Measurements from ENCODE around the gene ARFIP2.

The ARFIP2 gene

DNA sequence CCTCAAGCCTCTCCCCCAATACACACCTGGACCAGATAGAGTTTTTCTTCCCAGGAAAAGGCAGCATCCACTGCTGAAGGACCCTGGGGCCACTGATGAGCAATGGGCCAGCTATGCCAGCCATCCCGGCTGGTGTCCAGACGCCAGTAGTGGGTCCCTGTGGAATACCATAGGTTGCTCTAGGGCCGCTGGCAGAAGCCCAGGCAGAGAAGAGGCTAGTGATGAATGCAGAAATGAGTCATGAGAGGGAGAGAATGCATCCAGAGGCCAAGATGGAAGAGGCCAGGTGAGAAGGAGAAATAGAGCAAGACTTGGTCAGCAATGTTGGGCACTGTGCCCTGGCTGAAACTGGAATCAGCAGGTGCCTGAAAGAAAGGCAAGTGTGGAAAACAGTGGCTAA lies 49.3 kb downstream of the ARFIP2 start:
- Histone ChIP-seq H3K79me2 (ENCODE audit: low read length) (no peaks in the 10 kb centered on the region), H3K9me3 (replicated peaks; ENCODE audit: insufficient read depth, low read length) (no peaks in the 10 kb centered on the region), H4K20me1 (ENCODE audit: insufficient read depth, low read length) (no peaks in the 10 kb centered on the region), H3K27me3 (replicated peaks; ENCODE audit: insufficient read depth, low read length) (no peaks in the 10 kb centered on the region), H3K27ac (ENCODE audit: low read length) (no peak overlapping the region), H3K4me2 (ENCODE audit: low read depth, low read length) (no peak overlapping the region), H3K4me3 (ENCODE audit: low read length) (no peak overlapping the region), H3K9me2 (replicated peaks; ENCODE audit: insufficient read depth, low read length) (no peaks in the 10 kb centered on the region), H3K36me3 (replicated peaks; ENCODE audit: insufficient read depth, low read length) (no peaks in the 10 kb centered on the region), H3F3A (ENCODE audit: insufficient read depth, low read length) (no peaks in the 10 kb centered on the region), H3K9ac (ENCODE audit: low read length) (no peak overlapping the region), H2AFZ (ENCODE audit: low read length) (no peak overlapping the region), H3K4me1 (ENCODE audit: low read length) (no peaks in the 10 kb centered on the region)
- no peak for DNase-seq
- TF ChIP-seq, protein P1, sequence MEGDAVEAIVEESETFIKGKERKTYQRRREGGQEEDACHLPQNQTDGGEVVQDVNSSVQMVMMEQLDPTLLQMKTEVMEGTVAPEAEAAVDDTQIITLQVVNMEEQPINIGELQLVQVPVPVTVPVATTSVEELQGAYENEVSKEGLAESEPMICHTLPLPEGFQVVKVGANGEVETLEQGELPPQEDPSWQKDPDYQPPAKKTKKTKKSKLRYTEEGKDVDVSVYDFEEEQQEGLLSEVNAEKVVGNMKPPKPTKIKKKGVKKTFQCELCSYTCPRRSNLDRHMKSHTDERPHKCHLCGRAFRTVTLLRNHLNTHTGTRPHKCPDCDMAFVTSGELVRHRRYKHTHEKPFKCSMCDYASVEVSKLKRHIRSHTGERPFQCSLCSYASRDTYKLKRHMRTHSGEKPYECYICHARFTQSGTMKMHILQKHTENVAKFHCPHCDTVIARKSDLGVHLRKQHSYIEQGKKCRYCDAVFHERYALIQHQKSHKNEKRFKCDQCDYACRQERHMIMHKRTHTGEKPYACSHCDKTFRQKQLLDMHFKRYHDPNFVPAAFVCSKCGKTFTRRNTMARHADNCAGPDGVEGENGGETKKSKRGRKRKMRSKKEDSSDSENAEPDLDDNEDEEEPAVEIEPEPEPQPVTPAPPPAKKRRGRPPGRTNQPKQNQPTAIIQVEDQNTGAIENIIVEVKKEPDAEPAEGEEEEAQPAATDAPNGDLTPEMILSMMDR (IDR thresholded peaks at IDR 0.05; ENCODE audit: low read length) = no peak
- TF ChIP-seq EZH2phosphoT487 (IDR thresholded peaks at IDR 0.05; ENCODE audit: low read length) = no peak
- TF ChIP-seq EZH2 (optimal IDR thresholded peaks at IDR 0.05; ENCODE audit: low read depth, low read length) = no peak

DNA sequence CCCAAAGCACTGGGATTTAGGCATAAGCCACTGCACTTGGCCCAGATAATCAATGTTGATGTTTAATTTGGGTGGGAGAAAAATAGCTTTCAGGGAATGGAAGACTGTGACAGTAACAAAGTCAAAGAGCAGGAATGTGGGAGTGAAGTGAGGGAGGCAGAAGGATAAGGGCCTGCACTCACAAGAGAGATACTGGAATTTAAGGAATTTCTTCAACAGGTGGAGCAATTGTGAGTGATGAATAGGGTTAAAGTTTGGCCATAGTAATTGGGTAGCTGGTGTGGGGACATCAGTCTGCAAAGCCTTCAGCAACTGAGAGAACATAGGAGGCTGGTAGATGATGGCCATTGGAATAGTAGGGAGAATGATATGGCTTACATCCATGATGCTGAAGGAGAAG lies 53.6 kb downstream of the ARFIP2 start:
- Histone ChIP-seq H3K27ac (ENCODE audit: low read length) (no peak overlapping the region), H3K9me2 (replicated peaks; ENCODE audit: insufficient read depth, low read length) (no peaks in the 10 kb centered on the region), H2AFZ (ENCODE audit: low read length) (no peak overlapping the region), H3K79me2 (ENCODE audit: low read length) (no peaks in the 10 kb centered on the region), H3K4me3 (ENCODE audit: low read length) (no peak overlapping the region), H3K9ac (ENCODE audit: low read length) (no peak overlapping the region), H3K4me2 (ENCODE audit: low read depth, low read length) (no peak overlapping the region), H3K36me3 (replicated peaks; ENCODE audit: insufficient read depth, low read length) (no peaks in the 10 kb centered on the region), H4K20me1 (ENCODE audit: insufficient read depth, low read length) (no peaks in the 10 kb centered on the region), H3K27me3 (replicated peaks; ENCODE audit: insufficient read depth, low read length) (no peaks in the 10 kb centered on the region), H3K4me1 (ENCODE audit: low read length) (no peaks in the 10 kb centered on the region), H3K9me3 (replicated peaks; ENCODE audit: insufficient read depth, low read length) (no peaks in the 10 kb centered on the region), H3F3A (ENCODE audit: insufficient read depth, low read length) (no peaks in the 10 kb centered on the region)
- no peak for DNase-seq
- no peak for TF ChIP-seq EZH2 (optimal IDR thresholded peaks at IDR 0.05; ENCODE audit: low read depth, low read length)

Data from MM.1S (cell line).